ENCODE measurements around the gene PTCD3.

PTCD3 gene

GRCh38 chr2:86070868-86071267, 35.2 kb upstream of the PTCD3 start:
- H3K27me3 ChIP-seq: no peaks in the 10 kb centered on the region
- no peak for TF ChIP-seq CTCF (IDR thresholded peaks at IDR 0.05; ENCODE audit: low read depth, low read length)

GRCh38 chr2:86072271-86072858, 33.7 kb upstream of the PTCD3 start:
- H3K4me1 ChIP-seq: no peaks in the 10 kb centered on the region
- no peak for DNase-seq
- no peak overlapping the region for H3K4me3 ChIP-seq (ENCODE audit: low read depth, low read length)
- H3K27me3 ChIP-seq: no peaks in the 10 kb centered on the region
- H3K9me3 ChIP-seq: no peaks in the 10 kb centered on the region
- H3K36me3 ChIP-seq: peaks cover 41% of the 10 kb centered on the region
- no peak for TF ChIP-seq CTCF (IDR thresholded peaks at IDR 0.05; ENCODE audit: low read depth, low read length)

More at GRCh38 chr2:86070868-86071267, 35.2 kb upstream of the PTCD3 start:
- no peaks in the 10 kb centered on the region for H3K4me1 ChIP-seq
- DNase-seq: no peak
- peaks cover 32% of the 10 kb centered on the region for H3K36me3 ChIP-seq
- H3K4me3 ChIP-seq (ENCODE audit: low read depth, low read length): no peak overlapping the region
- H3K9me3 ChIP-seq: no peaks in the 10 kb centered on the region

GRCh38 chr2:86073225-86073624, 32.8 kb upstream of the PTCD3 start:
- Histone ChIP-seq H3K4me3 (ENCODE audit: low read depth, low read length) (no peak overlapping the region), H3K27me3 (no peaks in the 10 kb centered on the region), H3K9me3 (no peaks in the 10 kb centered on the region), H3K4me1 (no peaks in the 10 kb centered on the region), H3K36me3 (peaks cover 49% of the 10 kb centered on the region)
- TF ChIP-seq CTCF (IDR thresholded peaks at IDR 0.05; ENCODE audit: low read depth, low read length): no peak
- DNase-seq: no peak

- peaks cover 45% of the 10 kb centered on the region for H3K36me3 ChIP-seq
- no peak for TF ChIP-seq CTCF (IDR thresholded peaks at IDR 0.05; ENCODE audit: low read depth, low read length)
- H3K4me3 ChIP-seq (ENCODE audit: low read depth, low read length): no peak overlapping the region
- no peak for DNase-seq
- H3K27me3 ChIP-seq: no peaks in the 10 kb centered on the region
- H3K9me3 ChIP-seq: no peaks in the 10 kb centered on the region
- no peaks in the 10 kb centered on the region for H3K4me1 ChIP-seq
These were observed 31.8 kb upstream of the PTCD3 start for GRCh38 chr2:86074256-86074655.

- no peak overlapping the region for H3K4me3 ChIP-seq (ENCODE audit: low read depth, low read length)
- no peaks in the 10 kb centered on the region for H3K9me3 ChIP-seq
- H3K36me3 ChIP-seq: peaks cover 43% of the 10 kb centered on the region
- no peak for TF ChIP-seq CTCF (IDR thresholded peaks at IDR 0.05; ENCODE audit: low read depth, low read length)
- H3K27me3 ChIP-seq: no peaks in the 10 kb centered on the region
- H3K4me1 ChIP-seq: no peaks in the 10 kb centered on the region
- DNase-seq: no peak
These were observed 31.2 kb upstream of the PTCD3 start for GRCh38 chr2:86074811-86075210.

GRCh38 chr2:86075886-86076285, 30.1 kb upstream of the PTCD3 start:
- DNase-seq: no peak
- Histone ChIP-seq H3K4me1 (no peaks in the 10 kb centered on the region), H3K4me3 (ENCODE audit: low read depth, low read length) (no peak overlapping the region), H3K36me3 (peaks cover 45% of the 10 kb centered on the region), H3K27me3 (no peaks in the 10 kb centered on the region), H3K9me3 (no peaks in the 10 kb centered on the region)
- no peak for TF ChIP-seq CTCF (IDR thresholded peaks at IDR 0.05; ENCODE audit: low read depth, low read length)

Measured in BE2C (cell line).